HG02759 (cell line): ENCODE results near the gene JAG1.

Source experiments
- ATAC-seq: cut with Tn5 transposase; IDR thresholded peaks from one replicate; pipeline ENCODE4 v1.9.1; 2021; ENCODE audit warnings: mild to moderate bottlenecking, moderate library complexity; ENCODE audit not compliant: unreplicated experiment

Gene JAG1

DNA sequence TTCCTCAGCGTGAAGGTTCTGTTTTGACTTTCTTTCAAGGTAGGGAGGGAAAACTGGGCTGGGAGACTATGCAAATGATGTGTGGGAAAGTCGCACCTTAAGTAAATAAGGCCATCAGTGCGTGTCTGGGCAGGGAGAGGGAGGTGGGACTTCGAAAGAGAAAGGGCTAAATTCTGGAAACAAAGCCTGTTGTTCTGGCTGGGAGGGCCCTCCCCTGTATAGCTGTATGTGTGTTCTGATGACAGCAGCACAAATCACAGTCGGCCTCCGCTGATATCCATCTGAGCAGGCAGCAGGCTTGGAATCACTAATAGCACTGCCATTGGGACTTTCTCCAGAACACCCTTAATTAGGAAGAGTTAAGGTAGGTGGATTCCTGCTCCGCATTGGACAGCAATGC is 19.2 kb downstream of the JAG1 start:
- peak; percentile 73 for ATAC-seq

DNA sequence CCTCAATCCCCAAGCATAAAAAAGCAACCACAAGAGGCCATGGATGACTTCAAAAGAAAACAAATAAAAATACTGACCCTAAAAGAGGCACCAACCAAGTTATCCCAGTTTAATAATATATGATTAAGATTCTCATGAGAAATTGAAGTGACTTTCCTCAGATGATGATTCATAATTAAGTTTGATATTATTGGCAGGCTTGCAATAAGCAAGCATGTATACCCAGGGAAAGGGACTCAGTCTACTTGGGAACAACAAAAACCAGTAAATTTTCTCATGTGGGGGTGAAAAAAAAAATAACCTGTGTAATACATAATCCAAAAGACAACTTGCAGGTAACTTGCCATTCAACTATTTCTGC is 19.6 kb downstream of the JAG1 start:
- ATAC-seq, result peak; percentile 7

DNA sequence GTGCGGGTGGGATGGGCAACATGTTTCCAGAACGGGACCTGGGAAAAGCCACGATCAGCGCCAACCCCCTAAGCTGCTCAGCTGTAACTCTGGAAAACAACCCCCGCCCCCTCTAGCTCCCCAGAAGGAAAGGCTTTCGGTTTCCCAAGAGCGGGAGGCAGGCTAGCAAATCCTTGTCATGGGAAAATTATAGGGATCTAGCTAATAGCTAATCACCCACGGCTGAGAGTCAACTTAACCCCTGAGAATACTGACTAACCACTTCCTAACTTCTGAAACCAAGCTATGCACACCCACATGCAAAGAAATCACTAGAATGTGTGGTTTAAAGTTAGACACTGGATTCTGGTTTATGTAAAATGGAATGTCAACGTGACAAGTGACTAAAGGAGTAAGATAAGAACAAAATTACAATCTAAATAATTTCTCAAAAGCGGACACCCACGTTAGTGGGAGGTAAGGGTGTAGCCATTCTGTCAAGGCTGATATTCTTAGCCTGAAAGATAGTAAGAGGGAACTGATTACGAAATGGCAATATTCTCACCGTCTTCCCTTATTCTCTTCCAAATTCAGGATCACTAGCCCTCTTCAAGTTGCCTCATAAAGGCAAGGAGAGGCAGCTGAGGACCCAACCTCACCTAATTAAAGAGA is 20.1 kb downstream of the JAG1 start:
- ATAC-seq, result no peak

DNA sequence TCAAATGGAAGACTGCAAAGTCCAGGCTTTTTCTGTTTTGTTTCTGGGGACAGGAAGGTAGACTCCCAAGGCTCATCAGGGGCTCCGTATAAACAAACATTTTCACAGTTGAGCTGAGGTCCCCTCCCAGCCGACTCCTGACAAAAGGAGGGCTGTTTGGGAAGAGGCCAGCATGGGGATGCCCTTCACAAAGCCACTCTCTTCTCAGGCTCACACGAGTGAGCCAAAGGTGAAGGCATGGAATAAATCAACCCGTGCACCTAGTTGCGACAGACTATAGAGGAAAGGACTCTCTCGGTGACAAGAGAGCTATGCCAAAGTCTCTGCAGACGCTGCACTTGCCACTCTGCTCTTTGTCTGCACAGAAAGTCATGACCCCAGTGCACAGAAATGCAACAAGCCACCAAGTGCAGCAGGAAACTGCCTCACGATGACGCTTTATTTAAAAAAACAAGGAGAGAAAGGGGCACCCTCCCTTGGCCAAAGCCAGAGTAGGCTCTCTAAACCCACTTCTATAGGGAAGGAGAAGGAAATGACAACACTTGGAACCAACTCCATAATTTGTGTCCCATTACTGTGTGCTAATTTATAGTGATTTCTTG is 21.0 kb downstream of the JAG1 start:
- ATAC-seq, result no peak

DNA sequence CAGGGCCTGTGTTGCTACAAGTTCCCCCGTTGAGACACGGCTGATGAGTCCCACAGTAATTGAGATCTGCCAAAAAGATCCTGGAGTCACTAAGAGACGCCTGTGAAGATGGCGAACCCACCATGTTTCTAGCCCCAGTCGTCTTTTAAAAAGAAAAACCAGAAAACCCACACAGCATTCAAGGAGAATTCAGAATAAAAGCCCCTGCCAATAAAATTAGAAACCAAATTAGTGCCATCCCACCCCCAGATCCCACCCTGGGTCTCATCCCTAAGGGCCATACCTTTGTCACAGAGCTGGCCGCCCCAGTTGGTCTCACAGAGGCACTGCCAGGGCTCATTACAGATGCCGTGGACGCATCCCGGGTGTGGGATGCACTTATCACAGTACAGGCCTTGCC is 21.6 kb downstream of the JAG1 start:
- no peak for ATAC-seq

DNA sequence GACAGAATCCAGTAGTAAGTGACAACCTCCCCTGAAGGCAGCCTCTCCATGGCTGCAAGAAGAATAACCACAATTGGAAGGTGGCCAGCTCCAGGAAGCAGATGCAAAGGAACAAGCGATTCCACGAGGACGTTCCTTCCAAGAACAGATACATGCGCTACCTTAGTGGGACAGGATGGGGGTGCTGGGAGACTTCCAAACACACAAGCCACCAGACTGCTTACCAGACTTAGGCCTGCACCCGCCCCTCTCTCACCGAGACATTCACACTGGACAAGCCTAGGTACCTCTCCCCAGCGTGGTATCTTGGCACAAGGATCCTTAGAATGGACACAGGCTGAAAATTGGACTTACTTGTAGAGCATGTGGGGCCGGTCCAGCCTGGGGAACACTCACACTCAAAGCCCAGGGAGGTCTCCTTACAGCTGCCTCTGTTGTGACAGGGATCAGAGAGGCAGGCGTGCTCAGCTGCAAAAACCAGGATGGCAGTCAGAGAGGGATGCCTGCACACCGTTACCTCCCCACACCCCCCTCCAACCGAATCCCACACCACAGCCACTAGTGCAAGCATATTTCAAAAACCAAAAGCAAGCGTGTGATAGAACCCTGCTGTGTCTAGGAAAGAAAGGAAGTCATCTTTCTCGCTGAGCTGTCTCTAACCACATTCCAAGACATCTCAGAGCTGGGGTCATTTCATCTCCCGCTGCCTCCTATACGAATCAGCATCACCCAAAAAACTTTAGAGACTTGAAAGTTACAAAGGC is 22.4 kb downstream of the JAG1 start:
- no peak for ATAC-seq

DNA sequence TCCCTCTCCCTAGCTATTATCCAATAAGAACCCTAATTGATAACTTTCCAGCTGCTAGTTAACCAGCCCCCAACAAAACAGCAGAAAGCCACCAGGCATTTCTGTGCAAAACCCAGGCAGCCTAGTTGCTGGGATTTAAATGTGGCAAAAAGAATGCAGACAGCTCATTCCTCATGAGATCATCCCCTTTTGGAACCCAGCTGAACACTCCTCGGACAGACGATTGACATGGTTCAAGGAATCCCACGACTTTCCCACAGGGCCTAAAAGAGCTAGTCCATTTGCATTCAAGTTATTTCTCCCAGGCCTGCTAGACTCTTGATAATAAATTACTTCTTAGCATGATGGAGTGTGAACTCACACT is 24.0 kb downstream of the JAG1 start:
- no peak for ATAC-seq

DNA sequence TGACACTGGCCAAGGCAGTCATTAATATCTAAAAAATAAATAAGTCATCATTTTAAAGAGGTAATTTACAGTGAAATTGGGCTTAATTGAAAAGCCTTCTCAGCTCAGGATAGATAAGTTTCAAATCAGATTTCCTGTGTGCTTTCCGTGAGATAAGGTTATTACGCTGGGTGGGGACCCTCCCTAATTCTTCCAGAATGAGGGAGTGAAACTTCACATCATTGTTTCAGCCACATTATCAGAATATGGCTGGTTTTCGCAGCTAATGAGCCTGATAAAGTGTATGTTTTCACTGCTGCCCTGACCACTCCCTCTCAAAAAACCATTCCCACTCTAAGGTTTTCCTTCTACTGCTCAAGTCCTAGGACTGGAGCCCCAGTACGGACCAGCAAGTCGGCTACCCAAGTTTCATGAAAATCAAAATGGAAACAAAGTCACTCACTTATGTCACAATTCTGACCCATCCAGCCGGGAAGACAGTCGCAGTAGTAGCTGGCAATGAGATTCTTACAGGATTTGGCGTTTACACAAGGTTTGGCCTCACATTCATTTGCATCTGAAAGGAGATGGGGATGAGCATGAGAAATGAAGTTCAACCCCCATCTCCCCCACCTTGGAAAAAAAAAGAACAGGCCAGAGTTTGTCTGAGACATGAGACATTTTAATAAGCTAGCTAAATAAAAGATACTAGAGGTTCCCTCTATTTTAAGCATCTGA is 24.6 kb downstream of the JAG1 start:
- no peak for ATAC-seq

DNA sequence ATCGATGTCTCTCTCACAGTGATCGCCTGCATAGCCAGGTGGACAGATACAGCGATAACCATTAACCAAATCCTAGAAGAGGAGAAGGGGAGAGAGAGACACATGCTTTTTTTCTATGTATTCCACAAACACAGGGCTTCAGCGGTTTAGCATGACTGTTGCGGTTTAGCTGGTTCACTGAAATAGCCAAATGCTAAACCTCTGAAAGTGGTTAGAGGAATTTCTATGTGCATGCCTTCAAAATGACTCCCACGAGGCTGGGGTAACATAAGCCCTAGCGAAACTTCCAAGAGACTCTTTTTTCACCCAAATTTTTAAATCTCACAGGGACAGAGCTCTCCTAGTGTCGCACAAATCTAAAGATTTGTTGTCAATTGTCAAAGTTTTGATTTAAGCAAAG is 25.1 kb downstream of the JAG1 start:
- ATAC-seq, result no peak

DNA sequence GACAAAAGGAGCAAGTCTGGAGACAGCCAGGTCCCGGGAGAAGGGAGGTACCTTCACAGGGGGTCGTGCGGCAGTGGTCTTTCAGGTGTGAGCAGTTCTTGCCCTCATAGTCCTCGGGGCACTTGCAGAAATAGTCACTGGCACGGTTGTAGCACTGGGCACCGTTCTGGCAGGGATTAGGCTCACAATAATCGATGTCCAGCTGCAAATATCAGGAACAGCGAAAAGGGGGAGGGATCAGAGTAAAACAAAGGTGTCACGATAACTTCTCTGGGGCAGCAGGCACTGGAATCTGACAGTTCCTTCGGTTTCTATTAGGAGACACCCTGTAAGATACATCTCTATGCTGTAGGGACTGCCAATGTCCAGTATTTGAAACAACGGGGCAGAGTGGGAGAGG is 25.9 kb downstream of the JAG1 start:
- ATAC-seq, result no peak

DNA sequence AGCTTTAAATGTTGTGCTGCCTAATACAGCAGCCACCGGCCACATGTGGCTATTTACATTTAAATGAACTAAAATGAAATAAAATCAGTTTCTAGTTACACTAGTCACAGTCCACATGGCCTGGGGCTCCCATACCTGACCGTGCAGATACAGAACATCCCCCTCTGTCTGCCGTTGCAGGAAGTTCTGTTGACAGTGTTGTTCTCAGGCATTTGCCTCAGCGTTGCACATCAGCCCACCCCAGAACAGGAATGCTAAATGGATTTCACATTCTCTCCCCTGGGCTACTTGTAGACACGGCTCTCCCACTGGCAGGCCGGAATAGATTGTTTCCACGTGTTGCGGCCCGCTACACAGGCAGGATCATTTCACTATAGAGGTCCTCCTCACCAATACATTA is 26.3 kb downstream of the JAG1 start:
- ATAC-seq, result no peak

DNA sequence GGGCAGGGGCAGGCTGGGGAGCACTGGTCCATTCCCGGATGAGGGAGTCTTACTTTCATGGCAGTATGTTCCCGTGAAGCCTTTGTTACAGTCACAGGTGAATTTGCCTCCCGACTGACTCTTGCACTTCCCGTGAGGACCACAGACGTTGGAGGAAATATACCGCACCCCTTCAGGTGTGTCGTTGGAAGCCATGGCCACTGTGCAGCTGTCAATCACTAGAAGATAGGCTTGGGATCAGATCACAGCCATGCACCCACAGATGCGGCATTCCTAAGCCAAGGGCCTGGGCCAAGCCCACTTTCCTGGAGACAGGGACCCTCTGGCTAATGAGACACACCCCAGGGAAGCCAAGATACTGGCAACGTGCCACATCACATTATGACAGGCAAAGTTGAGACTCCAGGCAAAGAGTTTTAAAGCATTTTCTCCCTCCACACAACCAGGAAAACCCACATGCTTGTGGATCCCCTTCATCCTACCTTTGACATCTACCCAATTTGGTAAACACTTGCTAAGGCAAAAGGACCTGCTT is 26.8 kb downstream of the JAG1 start:
- no peak for ATAC-seq

DNA sequence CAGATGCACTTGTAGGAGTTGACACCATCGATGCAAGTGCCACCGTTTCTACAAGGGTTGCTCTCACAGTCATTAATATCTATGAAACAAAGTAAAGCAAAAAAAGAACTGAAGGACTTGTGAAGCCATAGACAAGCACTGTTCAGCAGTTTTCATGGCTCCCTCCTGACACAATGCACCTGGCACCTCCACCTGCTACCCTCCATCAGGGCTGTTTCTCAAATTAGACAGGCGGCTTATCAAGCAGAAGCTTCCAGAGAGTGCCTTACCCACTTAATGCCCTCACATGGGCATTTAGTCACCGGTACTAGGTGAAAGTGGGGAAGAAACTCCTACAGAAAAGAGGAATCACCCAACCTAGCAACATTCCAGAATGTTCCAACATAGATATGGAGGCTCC is 27.8 kb downstream of the JAG1 start:
- ATAC-seq, result no peak

DNA sequence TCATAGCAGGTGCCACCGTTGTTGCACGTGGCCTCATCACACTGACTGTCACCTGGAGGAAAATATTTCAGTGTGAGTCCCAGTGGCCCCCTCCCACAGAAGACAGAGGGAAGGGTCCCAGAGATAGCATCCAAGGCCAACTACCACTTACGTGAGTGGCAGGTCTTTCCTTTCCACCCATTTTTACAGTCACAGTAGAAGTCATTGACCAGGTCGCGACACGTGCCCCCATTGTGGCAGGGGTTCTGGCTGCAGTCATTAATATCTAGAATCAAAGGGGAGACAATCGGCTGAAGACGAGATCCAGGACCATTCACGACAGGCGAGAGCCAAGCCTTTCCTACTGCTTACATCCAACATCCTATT is 28.6 kb downstream of the JAG1 start:
- no peak for ATAC-seq

DNA sequence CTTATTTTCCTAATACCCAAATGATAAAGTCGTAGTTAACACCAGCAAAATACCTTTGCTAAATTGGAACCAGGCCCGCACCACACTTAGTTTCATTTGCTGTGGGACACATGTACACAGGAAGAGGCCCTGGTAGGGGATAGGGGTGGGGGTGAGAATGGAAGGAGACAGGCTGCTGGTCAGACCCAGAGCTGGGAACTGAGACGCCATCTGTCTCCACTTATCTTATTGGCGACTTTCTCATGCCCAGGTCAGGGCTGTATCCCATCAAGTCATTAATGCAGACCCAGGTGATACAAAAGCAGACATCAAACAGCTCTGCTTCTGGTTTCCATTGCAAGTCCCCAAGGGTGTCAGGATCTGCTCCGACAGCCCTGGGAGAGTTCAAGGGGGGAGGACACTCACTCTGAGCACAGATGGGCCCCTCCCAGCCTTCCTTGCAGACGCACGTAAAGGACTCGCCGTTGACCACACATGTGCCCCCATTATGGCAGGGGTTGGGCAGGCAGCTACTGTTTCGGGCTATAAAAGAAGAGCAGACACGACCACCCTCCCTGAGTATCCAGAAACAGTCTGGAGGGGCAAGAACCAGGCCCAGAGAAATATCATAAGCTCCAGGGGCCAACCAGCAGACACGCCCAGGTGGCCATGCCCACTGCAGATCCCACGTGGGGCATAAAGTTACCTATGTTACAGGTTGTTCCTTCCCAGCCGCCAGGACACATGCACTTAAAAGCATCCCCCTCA is 29.2 kb downstream of the JAG1 start:
- peak; percentile 62 for ATAC-seq

DNA sequence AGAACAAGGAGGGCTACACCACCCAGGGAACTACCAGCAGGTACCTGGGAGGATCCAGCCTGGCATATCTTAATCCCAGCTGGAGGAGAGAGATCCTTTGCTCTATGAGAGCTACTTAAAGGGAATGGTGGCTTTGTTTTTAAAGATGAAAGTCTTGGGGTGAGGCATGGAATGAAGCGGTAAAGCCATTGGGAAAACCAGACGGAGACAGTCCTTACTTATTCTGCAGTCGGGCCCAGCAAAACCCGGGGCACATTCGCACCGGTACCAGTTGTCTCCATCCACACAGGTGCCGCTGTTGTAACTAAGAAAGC is 30.3 kb downstream of the JAG1 start:
- no peak for ATAC-seq

DNA sequence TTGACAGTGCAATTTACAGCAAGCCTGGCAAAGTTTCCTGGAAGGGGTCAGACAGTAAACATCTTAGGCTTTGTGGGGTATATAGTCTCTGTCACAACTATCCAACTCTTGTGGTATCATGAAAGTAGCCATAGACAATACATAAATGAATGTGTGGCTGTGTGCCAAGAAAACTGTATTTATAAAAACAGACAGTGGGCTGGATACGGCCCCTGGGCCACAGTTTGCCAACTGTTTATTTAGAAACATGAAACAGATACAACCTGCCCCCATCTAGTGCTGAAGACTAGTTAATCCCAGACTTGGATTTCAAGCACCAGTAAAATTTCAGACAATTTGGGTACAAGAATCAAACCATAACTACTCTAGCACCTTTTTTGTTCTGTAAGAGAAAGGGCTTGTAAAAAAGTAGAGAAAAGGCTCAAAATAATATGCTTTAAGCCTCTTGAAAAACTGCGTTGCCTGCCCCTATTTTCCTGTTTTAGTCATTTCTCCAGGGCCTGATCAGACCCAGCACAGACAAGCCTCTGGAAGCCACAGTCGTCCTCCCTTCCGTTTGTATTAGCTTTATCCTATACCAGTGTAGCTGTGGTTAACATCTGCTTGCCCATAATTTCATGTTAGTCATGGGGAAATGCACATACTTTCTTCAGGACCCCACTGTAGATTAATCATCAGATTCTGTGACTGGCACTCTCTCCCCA is 30.8 kb downstream of the JAG1 start:
- ATAC-seq, result no peak

DNA sequence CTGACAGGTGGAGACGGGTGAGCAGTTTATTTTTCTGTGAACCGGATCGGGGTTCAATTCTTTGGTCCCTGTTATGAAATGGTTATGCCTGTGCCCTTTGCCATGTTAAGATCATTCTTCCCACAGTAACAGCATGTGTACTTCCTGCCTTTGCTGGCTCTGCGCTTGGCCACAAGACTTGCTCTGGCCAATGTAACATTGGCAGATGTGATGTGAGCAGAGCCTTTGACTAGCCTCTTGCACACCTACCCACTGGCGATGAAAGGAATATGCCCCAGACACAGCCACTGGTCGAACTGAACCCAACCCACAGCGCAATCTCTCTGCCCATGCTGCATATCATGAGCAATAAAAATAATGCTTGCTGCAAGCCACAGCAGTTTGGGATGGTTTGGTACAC is 31.9 kb downstream of the JAG1 start:
- no peak for ATAC-seq

DNA sequence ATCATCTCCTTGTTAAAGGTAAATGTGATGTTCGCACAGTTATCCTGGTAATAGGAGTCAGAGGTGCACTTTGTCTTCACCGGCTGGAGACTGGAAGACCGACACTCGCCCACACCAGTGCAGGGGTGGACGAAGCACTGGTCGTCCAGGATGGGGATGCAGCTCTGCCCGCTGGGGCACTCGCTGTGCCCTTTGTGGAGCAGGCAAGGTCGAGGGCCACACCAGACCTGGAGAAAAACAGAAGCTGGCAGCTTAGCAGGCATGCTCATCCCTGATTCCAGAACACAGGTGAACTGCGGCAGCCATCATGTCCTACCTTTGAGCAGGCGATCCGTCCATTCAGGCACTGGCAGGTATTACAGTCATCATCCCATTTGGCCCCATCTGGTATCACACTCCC is 32.3 kb downstream of the JAG1 start:
- ATAC-seq, result no peak

DNA sequence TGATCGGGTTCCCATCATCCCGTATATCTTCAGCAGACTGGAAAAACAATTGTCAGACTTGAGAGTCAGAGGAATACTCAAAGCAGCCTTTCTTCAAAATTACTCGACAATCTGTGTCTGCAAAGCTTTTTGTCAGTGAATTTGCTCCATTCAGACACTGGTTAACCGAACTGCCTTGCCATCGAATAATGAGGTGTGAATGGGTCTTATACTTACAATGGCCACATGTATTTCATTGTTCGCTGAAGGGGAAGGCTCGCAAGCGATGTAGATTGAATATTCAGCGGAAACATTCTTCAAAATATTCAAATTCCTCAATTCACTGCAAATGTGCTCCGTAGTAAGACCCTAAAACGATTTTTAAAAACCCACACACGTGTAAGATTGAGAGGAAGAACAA is 32.9 kb downstream of the JAG1 start:
- ATAC-seq, result no peak
